ENCODE results near the gene UNG. TPM values are rescaled to one million over a fixed set of nuclear protein-coding genes. Genes with fewer than 3 reads are reported as not detected.
A peak's percentile ranks its signal among the peaks of the same experiment; 100 is the strongest.

The UNG gene
- total and polyA plus RNA-seq, 9 of the 15 experiments (the other 6 are each of a cell fraction or from before 2014, with no cell fraction given), result 8.4 to 59.8 (median 41.0) TPM

DNA sequence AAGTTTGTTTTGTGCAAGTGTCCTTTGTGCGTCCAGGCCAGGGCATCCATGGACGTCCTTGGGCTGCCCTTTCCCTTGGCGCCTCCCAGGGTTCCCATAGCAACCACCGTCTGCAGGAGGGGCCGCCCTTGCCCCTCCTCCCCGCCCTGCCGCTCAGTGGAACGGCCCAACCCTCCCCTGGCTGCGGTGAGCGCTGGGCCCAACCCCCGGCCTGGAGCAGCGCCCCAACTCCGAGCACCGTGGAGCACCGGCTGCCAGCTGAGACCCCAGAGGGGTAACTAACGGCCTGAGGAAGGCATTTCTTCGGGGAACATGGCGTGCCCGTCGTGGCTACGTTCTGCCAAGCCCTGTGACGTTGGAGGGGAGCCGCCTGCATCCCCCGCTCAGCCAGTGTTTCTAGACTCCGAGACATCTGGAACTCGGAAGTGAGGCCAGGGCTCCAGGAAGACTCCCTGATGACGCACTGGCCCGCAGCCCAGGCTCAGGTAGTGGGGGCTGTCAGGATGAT lies 13.6 kb downstream of the UNG start (continued):
- TF ChIP-seq ZNF583 (CRISPR knock-in tag; IDR thresholded peaks at IDR 0.05) (0 out of 2 replicates have a peak, but pooled peaks have one; percentile 21), SREBF1 (IDR thresholded peaks at IDR 0.05; ENCODE audit: borderline replicate concordance, low read depth, low read length) (no peak), MYNN (IDR thresholded peaks at IDR 0.05) (0 out of 2 replicates have a peak, but pooled peaks have one; percentile 19), MYNN (CRISPR knock-in tag; IDR thresholded peaks at IDR 0.05) (no peak), NFIX (CRISPR knock-in tag; IDR thresholded peaks at IDR 0.05; ENCODE audit: low read depth) (no peak), DACH1 (IDR thresholded peaks at IDR 0.05; ENCODE audit: partially characterized antibody) (no peak), POLR2B (IDR thresholded peaks at IDR 0.05; ENCODE audit: low read depth, partially characterized antibody) (peak; percentile 53), RBBP5 (IDR thresholded peaks at IDR 0.05; ENCODE audit: borderline replicate concordance, insufficient read depth, low read length, poor library complexity, severe bottlenecking) (peak; percentile 30), ELF1 (tag; IDR thresholded peaks at IDR 0.05) (peak; percentile 68), NR4A1 (CRISPR knock-in tag; IDR thresholded peaks at IDR 0.05) (peak; percentile 47; the same call in 1 of the 2 replicates), NR4A1 (tag; IDR thresholded peaks at IDR 0.05) (no peak), CEBPB (tag; IDR thresholded peaks at IDR 0.05) (no peak), CREM (IDR thresholded peaks at IDR 0.05; ENCODE audit: low read depth) (peak; percentile 66), PCBP2 (IDR thresholded peaks at IDR 0.05; ENCODE audit: low read depth, low read length, poor library complexity, severe bottlenecking) (no peak), GATAD2A (IDR thresholded peaks at IDR 0.05) (no peak), KAT7 (CRISPR knock-in tag; IDR thresholded peaks at IDR 0.05; ENCODE audit: borderline replicate concordance) (no peak), MAFK (IDR thresholded peaks at IDR 0.05; ENCODE audit: low read length) (no peak)
- TF ChIP-seq, protein P1, sequence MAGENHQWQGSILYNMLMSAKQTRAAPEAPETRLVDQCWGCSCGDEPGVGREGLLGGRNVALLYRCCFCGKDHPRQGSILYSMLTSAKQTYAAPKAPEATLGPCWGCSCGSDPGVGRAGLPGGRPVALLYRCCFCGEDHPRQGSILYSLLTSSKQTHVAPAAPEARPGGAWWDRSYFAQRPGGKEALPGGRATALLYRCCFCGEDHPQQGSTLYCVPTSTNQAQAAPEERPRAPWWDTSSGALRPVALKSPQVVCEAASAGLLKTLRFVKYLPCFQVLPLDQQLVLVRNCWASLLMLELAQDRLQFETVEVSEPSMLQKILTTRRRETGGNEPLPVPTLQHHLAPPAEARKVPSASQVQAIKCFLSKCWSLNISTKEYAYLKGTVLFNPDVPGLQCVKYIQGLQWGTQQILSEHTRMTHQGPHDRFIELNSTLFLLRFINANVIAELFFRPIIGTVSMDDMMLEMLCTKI (IDR thresholded peaks at IDR 0.05; ENCODE audit: partially characterized antibody), result no peak
- TF ChIP-seq, protein P2, sequence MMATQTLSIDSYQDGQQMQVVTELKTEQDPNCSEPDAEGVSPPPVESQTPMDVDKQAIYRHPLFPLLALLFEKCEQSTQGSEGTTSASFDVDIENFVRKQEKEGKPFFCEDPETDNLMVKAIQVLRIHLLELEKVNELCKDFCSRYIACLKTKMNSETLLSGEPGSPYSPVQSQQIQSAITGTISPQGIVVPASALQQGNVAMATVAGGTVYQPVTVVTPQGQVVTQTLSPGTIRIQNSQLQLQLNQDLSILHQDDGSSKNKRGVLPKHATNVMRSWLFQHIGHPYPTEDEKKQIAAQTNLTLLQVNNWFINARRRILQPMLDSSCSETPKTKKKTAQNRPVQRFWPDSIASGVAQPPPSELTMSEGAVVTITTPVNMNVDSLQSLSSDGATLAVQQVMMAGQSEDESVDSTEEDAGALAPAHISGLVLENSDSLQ (IDR thresholded peaks at IDR 0.05), result peak; percentile 80
- TF ChIP-seq, protein P3, sequence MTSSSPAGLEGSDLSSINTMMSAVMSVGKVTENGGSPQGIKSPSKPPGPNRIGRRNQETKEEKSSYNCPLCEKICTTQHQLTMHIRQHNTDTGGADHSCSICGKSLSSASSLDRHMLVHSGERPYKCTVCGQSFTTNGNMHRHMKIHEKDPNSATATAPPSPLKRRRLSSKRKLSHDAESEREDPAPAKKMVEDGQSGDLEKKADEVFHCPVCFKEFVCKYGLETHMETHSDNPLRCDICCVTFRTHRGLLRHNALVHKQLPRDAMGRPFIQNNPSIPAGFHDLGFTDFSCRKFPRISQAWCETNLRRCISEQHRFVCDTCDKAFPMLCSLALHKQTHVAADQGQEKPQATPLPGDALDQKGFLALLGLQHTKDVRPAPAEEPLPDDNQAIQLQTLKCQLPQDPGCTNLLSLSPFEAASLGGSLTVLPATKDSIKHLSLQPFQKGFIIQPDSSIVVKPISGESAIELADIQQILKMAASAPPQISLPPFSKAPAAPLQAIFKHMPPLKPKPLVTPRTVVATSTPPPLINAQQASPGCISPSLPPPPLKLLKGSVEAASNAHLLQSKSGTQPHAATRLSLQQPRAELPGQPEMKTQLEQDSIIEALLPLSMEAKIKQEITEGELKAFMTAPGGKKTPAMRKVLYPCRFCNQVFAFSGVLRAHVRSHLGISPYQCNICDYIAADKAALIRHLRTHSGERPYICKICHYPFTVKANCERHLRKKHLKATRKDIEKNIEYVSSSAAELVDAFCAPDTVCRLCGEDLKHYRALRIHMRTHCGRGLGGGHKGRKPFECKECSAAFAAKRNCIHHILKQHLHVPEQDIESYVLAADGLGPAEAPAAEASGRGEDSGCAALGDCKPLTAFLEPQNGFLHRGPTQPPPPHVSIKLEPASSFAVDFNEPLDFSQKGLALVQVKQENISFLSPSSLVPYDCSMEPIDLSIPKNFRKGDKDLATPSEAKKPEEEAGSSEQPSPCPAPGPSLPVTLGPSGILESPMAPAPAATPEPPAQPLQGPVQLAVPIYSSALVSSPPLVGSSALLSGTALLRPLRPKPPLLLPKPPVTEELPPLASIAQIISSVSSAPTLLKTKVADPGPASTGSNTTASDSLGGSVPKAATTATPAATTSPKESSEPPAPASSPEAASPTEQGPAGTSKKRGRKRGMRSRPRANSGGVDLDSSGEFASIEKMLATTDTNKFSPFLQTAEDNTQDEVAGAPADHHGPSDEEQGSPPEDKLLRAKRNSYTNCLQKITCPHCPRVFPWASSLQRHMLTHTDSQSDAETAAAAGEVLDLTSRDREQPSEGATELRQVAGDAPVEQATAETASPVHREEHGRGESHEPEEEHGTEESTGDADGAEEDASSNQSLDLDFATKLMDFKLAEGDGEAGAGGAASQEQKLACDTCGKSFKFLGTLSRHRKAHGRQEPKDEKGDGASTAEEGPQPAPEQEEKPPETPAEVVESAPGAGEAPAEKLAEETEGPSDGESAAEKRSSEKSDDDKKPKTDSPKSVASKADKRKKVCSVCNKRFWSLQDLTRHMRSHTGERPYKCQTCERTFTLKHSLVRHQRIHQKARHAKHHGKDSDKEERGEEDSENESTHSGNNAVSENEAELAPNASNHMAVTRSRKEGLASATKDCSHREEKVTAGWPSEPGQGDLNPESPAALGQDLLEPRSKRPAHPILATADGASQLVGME (CRISPR knock-in tag; IDR thresholded peaks at IDR 0.05), result peak; percentile 84; the same call in 1 of the 2 replicates
- TF ChIP-seq, protein P4, sequence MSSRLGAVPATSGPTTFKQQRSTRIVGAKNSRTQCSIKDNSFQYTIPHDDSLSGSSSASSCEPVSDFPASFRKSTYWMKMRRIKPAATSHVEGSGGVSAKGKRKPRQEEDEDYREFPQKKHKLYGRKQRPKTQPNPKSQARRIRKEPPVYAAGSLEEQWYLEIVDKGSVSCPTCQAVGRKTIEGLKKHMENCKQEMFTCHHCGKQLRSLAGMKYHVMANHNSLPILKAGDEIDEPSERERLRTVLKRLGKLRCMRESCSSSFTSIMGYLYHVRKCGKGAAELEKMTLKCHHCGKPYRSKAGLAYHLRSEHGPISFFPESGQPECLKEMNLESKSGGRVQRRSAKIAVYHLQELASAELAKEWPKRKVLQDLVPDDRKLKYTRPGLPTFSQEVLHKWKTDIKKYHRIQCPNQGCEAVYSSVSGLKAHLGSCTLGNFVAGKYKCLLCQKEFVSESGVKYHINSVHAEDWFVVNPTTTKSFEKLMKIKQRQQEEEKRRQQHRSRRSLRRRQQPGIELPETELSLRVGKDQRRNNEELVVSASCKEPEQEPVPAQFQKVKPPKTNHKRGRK (tag; IDR thresholded peaks at IDR 0.05), result no peak

All from K562 (cell line).